HG03196 (cell line): Measurements from ENCODE around the gene XAB2.

Source experiments
- ATAC-seq: cut with Tn5 transposase; IDR thresholded peaks from one replicate; pipeline ENCODE4 v1.9.1; 2021; ENCODE audit not compliant: unreplicated experiment

Gene XAB2

GRCh38 chr19:7612282-7613274 lies 16.8 kb downstream of the XAB2 start:
- no peak for ATAC-seq

- ATAC-seq = no peak
Observed at GRCh38 chr19:7611541-7612279, 17.6 kb downstream of the XAB2 start.

- no peak for ATAC-seq
Observed at GRCh38 chr19:7610491-7611240, 18.7 kb downstream of the XAB2 start.

GRCh38 chr19:7607874-7608560 lies 21.3 kb downstream of the XAB2 start:
- ATAC-seq = no peak

GRCh38 chr19:7607212-7607873 lies 22.0 kb downstream of the XAB2 start:
- no peak for ATAC-seq

GRCh38 chr19:7606289-7606688 lies 23.1 kb downstream of the XAB2 start:
- ATAC-seq = no peak

- ATAC-seq = no peak
Observed at GRCh38 chr19:7605490-7606222, 23.7 kb downstream of the XAB2 start.

- no peak for ATAC-seq
Observed at GRCh38 chr19:7603919-7604318, 25.4 kb downstream of the XAB2 start.

- ATAC-seq = no peak
Observed at GRCh38 chr19:7602935-7603497, 26.3 kb downstream of the XAB2 start.

- ATAC-seq = no peak
Observed at GRCh38 chr19:7602240-7602934, 27.0 kb downstream of the XAB2 start.

- no peak for ATAC-seq
Observed at GRCh38 chr19:7600721-7601120, 28.6 kb downstream of the XAB2 start.

- ATAC-seq = no peak
Observed at GRCh38 chr19:7598180-7598579, 31.2 kb downstream of the XAB2 start.

GRCh38 chr19:7597689-7598088 lies 31.7 kb downstream of the XAB2 start:
- no peak for ATAC-seq

- ATAC-seq = no peak
Observed at GRCh38 chr19:7596211-7596937, 33.0 kb downstream of the XAB2 start.

- ATAC-seq = no peak
Observed at GRCh38 chr19:7595466-7596133, 33.7 kb downstream of the XAB2 start, which contains the start of gene CAMSAP3. Gene CAMSAP3 (plus strand): TSS chr19:7595863. CDS start chr19:7596003, 140 bp downstream.

GRCh38 chr19:7590256-7590655 lies 39.1 kb downstream of the XAB2 start:
- no peak for ATAC-seq

- ATAC-seq = no peak
Observed at GRCh38 chr19:7589822-7590221, 39.5 kb downstream of the XAB2 start.
